ENCODE data around the gene CLTB. TPM values are rescaled to one million over a fixed set of nuclear protein-coding genes. Genes with fewer than 3 reads are reported as not detected.

CLTB gene
- total and polyA plus RNA-seq, 2 of the 13 experiments (the other 11 are each of a cell fraction or from before 2014, with no cell fraction given), result 23.3 to 33.8 TPM

- TF ChIP-seq ZNF318 (CRISPR knock-in tag; IDR thresholded peaks at IDR 0.05) (no peak; the same call in 1 of the 2 replicates), ZNF639 (CRISPR knock-in tag; conservative IDR thresholded peaks at IDR 0.05) (peak; percentile 74), MTA3 (CRISPR knock-in tag; IDR thresholded peaks at IDR 0.05) (no peak), DMAP1 (CRISPR knock-in tag; IDR thresholded peaks at IDR 0.05) (no peak), TRIM24 (CRISPR knock-in tag; IDR thresholded peaks at IDR 0.05) (no peak), ATF1 (CRISPR knock-in tag; IDR thresholded peaks at IDR 0.05) (no peak), MAX (IDR thresholded peaks at IDR 0.05) (peak; percentile 86), PHF20 (CRISPR knock-in tag; IDR thresholded peaks at IDR 0.05) (peak; percentile 36; the same call in 1 of the 2 replicates), KMT2A (CRISPR knock-in tag; IDR thresholded peaks at IDR 0.05) (peak; percentile 69; the same call in 1 of the 2 replicates), ZNF672 (CRISPR knock-in tag; IDR thresholded peaks at IDR 0.05) (no peak; the same call in 1 of the 2 replicates), SAP130 (CRISPR knock-in tag; IDR thresholded peaks at IDR 0.05; ENCODE audit: low read depth) (peak; percentile 90), FIP1L1 (IDR thresholded peaks at IDR 0.05; ENCODE audit: borderline replicate concordance, insufficient read depth, low read depth, low read length) (no peak), PRPF4 (IDR thresholded peaks at IDR 0.05; ENCODE audit: low read depth, low read length, poor library complexity, severe bottlenecking) (no peak), ZNF256 (CRISPR knock-in tag; conservative IDR thresholded peaks at IDR 0.05) (no peak), ZNF557 (CRISPR knock-in tag; IDR thresholded peaks at IDR 0.05) (no peak), MBD4 (IDR thresholded peaks at IDR 0.05; ENCODE audit: borderline replicate concordance, low read length) (no peak), GRHL1 (CRISPR knock-in tag; conservative IDR thresholded peaks at IDR 0.05) (no peak)
These were observed at the start of gene CLTB (continued) for GRCh38 chr5:176415952-176416924.

All from HepG2 (cell line).